ENCODE measurements around the gene ESR2. TPM values are rescaled to one million over a fixed set of nuclear protein-coding genes. Genes with fewer than 3 reads are reported as not detected.

Gene ESR2
- total RNA-seq, 2 experiments from 2014 or later: 0.31 to 0.43 TPM

- H3K36me3 Mint-ChIP-seq (ENCODE audit: low read depth): no peaks in the 10 kb centered on the region
- intact Hi-C loops (cut with micrococcal nuclease): no loop called here
- ATAC-seq: no peak
- H3K9me3 Mint-ChIP-seq: no peaks in the 10 kb centered on the region
- ChIA-PET POLR2A (no interaction called here), CTCF (no interaction called here)
- peaks cover 11% of the 10 kb centered on the region for H3K27me3 Mint-ChIP-seq
- H3K4me3 Mint-ChIP-seq: no peak overlapping the region
- no peak for TF ChIP-seq CTCF (IDR thresholded peaks at IDR 0.05)
- no peak for DNase-seq
- no peaks in the 10 kb centered on the region for H3K4me1 Mint-ChIP-seq (ENCODE audit: low read depth)
- no peak overlapping the region for H3K27ac Mint-ChIP-seq
Observed at GRCh38 chr14:64244279-64244678, 49.9 kb downstream of the ESR2 start.

- Mint-ChIP-seq H3K27ac (no peak overlapping the region), H3K9me3 (no peaks in the 10 kb centered on the region), H3K4me1 (ENCODE audit: low read depth) (peaks cover 4% of the 10 kb centered on the region), H3K4me3 (no peak overlapping the region), H3K27me3 (peaks cover 3% of the 10 kb centered on the region), H3K36me3 (ENCODE audit: low read depth) (no peaks in the 10 kb centered on the region)
- CTCF ChIA-PET: interaction anchor here (0.9 kb wide), 1 partner anchor 65 kb away, joined by 4 read pairs; no protein-coding TSS in a partner anchor
- ATAC-seq (no peak), DNase-seq (no peak)
- POLR2A ChIA-PET: no interaction called here
- intact Hi-C loops (cut with micrococcal nuclease): no loop called here
- no peak for TF ChIP-seq CTCF (IDR thresholded peaks at IDR 0.05)
Observed at GRCh38 chr14:64238631-64239030, 55.5 kb downstream of the ESR2 start.

GRCh38 chr14:64238049-64238448 lies 56.1 kb downstream of the ESR2 start:
- ChIA-PET CTCF (no interaction called here), POLR2A (no interaction called here)
- DNase-seq: no peak
- Mint-ChIP-seq H3K27me3 (peaks cover 3% of the 10 kb centered on the region), H3K4me3 (no peak overlapping the region), H3K27ac (no peak overlapping the region), H3K9me3 (no peaks in the 10 kb centered on the region), H3K4me1 (ENCODE audit: low read depth) (peaks cover 7% of the 10 kb centered on the region), H3K36me3 (ENCODE audit: low read depth) (no peaks in the 10 kb centered on the region)
- intact Hi-C loops (cut with micrococcal nuclease): no loop called here
- TF ChIP-seq CTCF (IDR thresholded peaks at IDR 0.05): no peak
- ATAC-seq: no peak

GRCh38 chr14:64235652-64236640 lies 58.2 kb downstream of the ESR2 start:
- Mint-ChIP-seq H3K4me3 (no peak overlapping the region), H3K36me3 (ENCODE audit: low read depth) (no peaks in the 10 kb centered on the region), H3K27ac (no peak overlapping the region), H3K9me3 (no peaks in the 10 kb centered on the region), H3K4me1 (ENCODE audit: low read depth) (peaks cover 18% of the 10 kb centered on the region), H3K27me3 (no peaks in the 10 kb centered on the region)
- DNase-seq: no peak
- ATAC-seq: no peak
- intact Hi-C loops (cut with micrococcal nuclease): no loop called here
- ChIA-PET POLR2A (interaction anchor here (0.8 to 1.4 kb wide), 3 partner anchors 16 to 103 kb away, joined by 3 read pairs; no protein-coding TSS in a partner anchor), CTCF (interaction anchor here (1.1 to 2.3 kb wide), 3 partner anchors 59 to 194 kb away, joined by 3 to 7 read pairs (median 7); no protein-coding TSS in a partner anchor)
- no peak for TF ChIP-seq CTCF (IDR thresholded peaks at IDR 0.05)
